ENCODE measurements around the gene PRCD. TPM values are rescaled to one million over a fixed set of nuclear protein-coding genes. Genes with fewer than 3 reads are reported as not detected.

PRCD gene
- total RNA-seq, 4 donors from 2014 or later = 8.0 to 15.6 (median 11.3) TPM

DNA sequence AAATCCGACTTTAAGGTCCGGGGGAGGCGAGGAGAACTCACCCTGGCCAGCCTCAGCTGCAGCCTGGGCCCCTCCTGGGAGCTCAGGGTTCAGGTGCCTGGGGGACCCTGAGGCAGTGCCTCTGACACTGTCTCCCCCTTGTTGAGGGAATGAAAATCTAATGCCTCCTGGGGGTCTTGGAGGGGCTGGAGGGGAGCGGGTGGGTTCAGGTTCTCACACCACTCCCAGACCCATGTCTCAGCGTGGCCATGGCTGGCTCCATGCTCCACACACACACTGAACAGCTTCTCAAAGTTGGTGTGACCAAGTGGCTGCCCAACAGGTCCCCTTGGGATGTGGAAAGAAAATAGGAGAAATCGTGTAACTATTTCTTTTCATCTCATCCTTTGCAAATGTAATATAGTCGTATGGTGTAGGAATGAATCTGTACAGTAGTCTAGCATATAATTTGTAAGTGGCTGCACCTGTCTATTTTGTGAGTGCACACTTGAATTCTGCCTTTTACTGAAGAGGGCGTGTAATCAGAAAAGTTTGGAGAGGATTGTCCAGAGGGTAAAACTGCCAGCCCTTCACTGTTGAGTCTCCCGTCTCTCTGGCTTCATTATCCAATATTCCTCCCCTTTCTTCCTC lies 788 bp upstream of the PRCD start:
- TF ChIP-seq, protein P1, sequence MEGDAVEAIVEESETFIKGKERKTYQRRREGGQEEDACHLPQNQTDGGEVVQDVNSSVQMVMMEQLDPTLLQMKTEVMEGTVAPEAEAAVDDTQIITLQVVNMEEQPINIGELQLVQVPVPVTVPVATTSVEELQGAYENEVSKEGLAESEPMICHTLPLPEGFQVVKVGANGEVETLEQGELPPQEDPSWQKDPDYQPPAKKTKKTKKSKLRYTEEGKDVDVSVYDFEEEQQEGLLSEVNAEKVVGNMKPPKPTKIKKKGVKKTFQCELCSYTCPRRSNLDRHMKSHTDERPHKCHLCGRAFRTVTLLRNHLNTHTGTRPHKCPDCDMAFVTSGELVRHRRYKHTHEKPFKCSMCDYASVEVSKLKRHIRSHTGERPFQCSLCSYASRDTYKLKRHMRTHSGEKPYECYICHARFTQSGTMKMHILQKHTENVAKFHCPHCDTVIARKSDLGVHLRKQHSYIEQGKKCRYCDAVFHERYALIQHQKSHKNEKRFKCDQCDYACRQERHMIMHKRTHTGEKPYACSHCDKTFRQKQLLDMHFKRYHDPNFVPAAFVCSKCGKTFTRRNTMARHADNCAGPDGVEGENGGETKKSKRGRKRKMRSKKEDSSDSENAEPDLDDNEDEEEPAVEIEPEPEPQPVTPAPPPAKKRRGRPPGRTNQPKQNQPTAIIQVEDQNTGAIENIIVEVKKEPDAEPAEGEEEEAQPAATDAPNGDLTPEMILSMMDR (IDR thresholded peaks at IDR 0.05; ENCODE audit: low read depth) = no peak

DNA sequence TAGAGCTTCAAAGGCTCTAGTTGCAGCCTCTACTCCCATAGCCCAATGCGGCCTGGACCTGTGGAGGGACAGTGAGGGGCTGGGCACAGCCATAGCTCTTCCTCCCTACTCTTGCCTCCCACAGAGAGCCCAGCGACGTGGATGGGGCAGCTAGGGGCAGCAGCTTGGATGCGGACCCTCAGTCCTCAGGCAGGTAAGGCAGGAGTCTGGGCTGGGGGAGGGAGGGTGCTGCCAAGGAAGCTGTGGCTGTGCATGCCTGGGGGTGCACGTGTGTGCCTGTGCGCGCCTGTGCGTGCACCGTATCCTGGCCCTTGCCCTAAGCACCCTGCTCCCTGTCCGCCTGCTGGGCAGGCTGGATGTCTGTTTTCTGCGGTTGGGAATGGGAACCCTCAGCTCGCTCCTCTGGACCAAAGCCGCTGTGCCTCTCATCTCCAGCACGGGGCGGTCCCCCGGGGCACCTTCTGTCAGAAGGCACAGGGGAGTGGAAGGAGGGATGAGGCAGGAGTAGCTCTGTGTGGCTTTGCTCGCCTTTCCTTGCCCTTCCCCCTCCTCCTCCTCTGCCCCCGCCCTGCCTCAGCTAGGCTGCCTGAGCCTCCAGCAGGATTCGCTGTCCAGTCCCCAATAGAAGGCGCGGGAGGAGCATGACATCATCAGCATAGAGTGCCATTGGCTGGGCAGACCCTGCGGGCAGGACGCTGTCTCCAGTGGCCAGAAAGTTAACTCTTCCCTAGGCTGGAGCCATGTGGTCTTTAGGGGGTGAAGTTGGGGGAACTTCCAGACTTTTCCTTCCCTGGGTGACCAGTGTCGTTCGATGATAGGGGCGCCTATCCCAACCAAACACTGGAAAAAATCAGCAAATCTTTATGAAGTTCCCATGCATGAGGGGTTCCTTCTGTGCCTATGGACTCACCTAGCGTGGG lies 797 bp downstream of the PRCD start:
- TF ChIP-seq, protein P1 (IDR thresholded peaks at IDR 0.05; ENCODE audit: low read depth) = no peak

DNA sequence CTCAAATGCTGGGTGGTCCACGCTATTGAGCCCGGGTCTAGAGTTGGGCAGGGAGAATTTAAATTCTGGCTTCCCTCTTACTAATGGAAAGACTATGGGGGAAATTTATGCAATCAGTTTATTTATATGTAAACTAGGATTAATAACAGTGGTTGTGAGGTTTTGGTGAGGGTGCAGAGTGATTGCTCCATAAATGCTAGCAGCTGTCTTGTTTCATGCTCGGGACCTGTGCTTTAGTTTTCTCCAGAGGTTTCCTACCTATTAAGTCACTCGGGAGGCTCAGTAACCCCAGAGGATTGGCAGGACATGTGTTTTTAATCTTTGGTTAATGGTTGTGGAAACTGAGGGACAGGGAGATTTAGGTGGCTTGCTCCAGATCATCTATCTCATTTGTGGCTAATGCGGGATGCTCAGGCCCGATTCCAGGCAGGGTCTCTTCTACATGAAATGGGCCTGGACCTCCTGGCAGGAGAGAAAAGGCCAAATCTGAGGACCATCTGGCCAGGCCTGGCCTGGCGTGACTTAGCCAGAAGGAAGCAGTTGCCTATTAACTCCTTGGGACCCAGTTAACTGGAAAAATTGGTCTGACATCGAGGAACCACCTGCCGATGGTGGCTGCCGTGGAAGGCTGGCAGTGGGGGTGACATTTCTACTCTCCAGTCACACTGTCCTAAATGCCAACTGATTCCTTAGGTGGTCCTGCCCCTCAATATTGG lies 2.1 kb downstream of the PRCD start:
- TF ChIP-seq, protein P1 (IDR thresholded peaks at IDR 0.05; ENCODE audit: low read depth) = no peak

DNA sequence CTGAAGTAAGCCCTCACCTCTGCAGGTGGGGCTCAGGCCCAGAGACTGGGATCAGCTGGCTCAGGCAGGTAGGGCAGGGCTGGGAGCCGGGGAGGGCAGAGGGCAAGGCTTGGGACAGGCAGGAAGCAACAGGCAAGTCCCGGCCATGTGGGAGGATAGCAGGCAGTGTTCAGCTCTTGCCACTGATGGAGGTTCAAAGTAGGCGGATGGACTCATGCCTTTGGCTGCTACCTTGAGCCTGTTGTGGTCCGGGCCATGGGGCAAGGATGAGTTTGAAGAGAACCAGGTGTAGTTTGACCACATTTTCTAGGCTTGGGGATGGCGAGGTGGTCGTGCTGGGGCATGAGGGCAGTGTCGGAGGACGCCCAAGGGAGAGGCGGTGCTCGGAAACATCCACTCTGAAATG lies 2.7 kb downstream of the PRCD start:
- TF ChIP-seq, protein P1 (IDR thresholded peaks at IDR 0.05; ENCODE audit: low read depth) = no peak

DNA sequence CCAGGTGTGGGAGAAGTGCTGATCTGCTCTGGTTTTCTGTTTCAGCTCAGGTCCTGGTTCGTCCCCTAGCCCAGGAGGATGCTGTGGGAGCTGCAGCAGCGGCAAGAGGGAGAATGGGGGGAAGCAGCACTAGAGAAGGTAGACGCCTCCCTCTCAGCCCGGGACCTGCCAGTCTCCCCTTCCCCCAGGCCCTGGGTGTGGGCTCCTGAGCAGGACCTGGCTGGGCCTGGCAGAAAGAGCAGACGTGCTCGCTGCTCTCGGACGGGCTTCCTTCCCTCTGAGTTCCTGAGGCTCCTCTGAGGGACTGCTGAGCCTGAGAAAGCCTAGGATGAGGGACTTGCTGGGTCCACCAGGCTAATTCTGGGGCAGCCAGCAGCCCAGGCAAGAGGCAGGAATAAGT lies 3.1 kb downstream of the PRCD start:
- TF ChIP-seq, protein P1 (IDR thresholded peaks at IDR 0.05; ENCODE audit: low read depth) = no peak

DNA sequence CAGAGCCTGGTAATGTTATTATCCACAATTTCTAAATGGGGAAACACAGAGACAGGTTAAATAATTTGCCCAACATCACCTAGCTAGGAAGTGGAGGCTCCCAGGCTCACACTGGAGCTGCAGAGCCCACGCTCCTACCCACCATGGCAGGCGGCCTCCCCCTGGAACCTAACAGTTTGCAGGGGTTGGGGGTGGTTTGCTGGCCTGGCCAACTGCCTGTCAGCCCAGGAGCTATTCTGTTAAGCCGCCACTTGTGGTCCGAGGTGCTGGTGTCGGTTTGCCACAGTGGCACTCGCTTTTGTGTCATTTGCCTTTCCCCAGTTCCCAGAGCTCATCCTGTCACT lies 3.6 kb downstream of the PRCD start:
- TF ChIP-seq, protein P1 (IDR thresholded peaks at IDR 0.05; ENCODE audit: low read depth) = no peak

Measured in subcutaneous adipose tissue (tissue), 4 donors.